Suprapubic skin (tissue), 4 donors: Measurements from ENCODE around the gene CD72. TPM values are rescaled to one million over a fixed set of nuclear protein-coding genes. Genes with fewer than 3 reads are reported as not detected.

Source experiments
- DNase-seq, 2 donors: peaks; one replicate each; pipeline ENCODE4 v3.0.0-alpha.2; 2019; ENCODE audit warnings: low spot score in 2 of 2
- H3K27ac ChIP-seq: fragments of 200-600 bp; sonication (generic); one replicate; pipeline ENCODE4 v1.5.1; 2019
- H3K27me3 ChIP-seq: fragments of 200-600 bp; sonication (generic); one replicate; pipeline ENCODE4 v1.5.1; 2019
- H3K36me3 ChIP-seq: fragments of 200-600 bp; sonication (generic); one replicate; pipeline ENCODE4 v1.5.1; 2019
- H3K4me1 ChIP-seq: fragments of 200-600 bp; sonication (generic); one replicate; pipeline ENCODE4 v1.5.1; 2019
- H3K4me3 ChIP-seq: fragments of 200-600 bp; sonication (generic); one replicate; pipeline ENCODE4 v1.5.1; 2019; ENCODE audit warnings: mild to moderate bottlenecking
- H3K9me3 ChIP-seq: fragments of 200-600 bp; sonication (generic); one replicate; pipeline ENCODE4 v1.5.1; 2019
- CTCF ChIP-seq, 2 donors: fragments of 200-600 bp in 1 of 2; fragments of 450-650 bp in 1 of 2; sonication (generic) in 1 of 2; IDR thresholded peaks; one replicate each; pipeline ENCODE4 v1.5.1; 2016 to 2019; ENCODE audit warnings: antibody characterized with exemption in 2 of 2, mild to moderate bottlenecking in 1 of 2, moderate library complexity in 1 of 2
- EP300 ChIP-seq: sonication (generic); formaldehyde crosslinking; IDR thresholded peaks from one replicate; pipeline ENCODE4 v1.6.1; 2017; ENCODE audit warnings: antibody characterized with exemption
- POLR2A ChIP-seq, 2 donors: fragments of 450-650 bp; IDR thresholded peaks; one replicate each; pipeline ENCODE4 v1.6.1; 2017; ENCODE audit warnings: antibody characterized with exemption in 2 of 2, mild to moderate bottlenecking in 2 of 2, moderate library complexity in 2 of 2
- POLR2AphosphoS5 ChIP-seq, 3 donors: sonication (generic); formaldehyde crosslinking; IDR thresholded peaks; one replicate each; pipeline ENCODE4 v1.6.1; 2017; ENCODE audit warnings: antibody characterized with exemption in 3 of 3
- WGBS: methylation state at CpG from one replicate; pipeline ENCODE4 v1.1.5; 2018; 5-methylcytosine and 5-hydroxymethylcytosine counted together
- total RNA-seq, 4 donors: library from RNA; depleted of rRNA; stranded (reverse); fragments of >200 nt; gene quantifications; one replicate each; pipeline ENCODE4 v1.1.0, GENCODE V29; 2016

The CD72 gene
- total RNA-seq, 4 donors from 2014 or later: 1.9 to 16.7 (median 4.9) TPM

- H3K27ac ChIP-seq: no peak overlapping the region
- TF ChIP-seq POLR2A (IDR thresholded peaks at IDR 0.05) (no peak), CTCF (IDR thresholded peaks at IDR 0.05) (no peak), POLR2AphosphoS5 (IDR thresholded peaks at IDR 0.05) (no peak), EP300 (no peak)
- DNase-seq: no peak
- H3K9me3 ChIP-seq: no peaks in the 10 kb centered on the region
- WGBS: 71% methylated on average over 4 of the region's 4 CpGs
- no peaks in the 10 kb centered on the region for H3K36me3 ChIP-seq
- peaks cover 24% of the 10 kb centered on the region for H3K4me1 ChIP-seq
- no peaks in the 10 kb centered on the region for H3K27me3 ChIP-seq
- no peak overlapping the region for H3K4me3 ChIP-seq
Observed at GRCh38 chr9:35568196-35568595, 50.0 kb downstream of the CD72 start.

GRCh38 chr9:35566417-35566816 is 51.8 kb downstream of the CD72 start:
- TF ChIP-seq POLR2A (IDR thresholded peaks at IDR 0.05) (no peak), POLR2AphosphoS5 (IDR thresholded peaks at IDR 0.05) (no peak)
- no peak for DNase-seq
- 66% methylated on average over 2 of the region's 2 CpGs for WGBS

DNA sequence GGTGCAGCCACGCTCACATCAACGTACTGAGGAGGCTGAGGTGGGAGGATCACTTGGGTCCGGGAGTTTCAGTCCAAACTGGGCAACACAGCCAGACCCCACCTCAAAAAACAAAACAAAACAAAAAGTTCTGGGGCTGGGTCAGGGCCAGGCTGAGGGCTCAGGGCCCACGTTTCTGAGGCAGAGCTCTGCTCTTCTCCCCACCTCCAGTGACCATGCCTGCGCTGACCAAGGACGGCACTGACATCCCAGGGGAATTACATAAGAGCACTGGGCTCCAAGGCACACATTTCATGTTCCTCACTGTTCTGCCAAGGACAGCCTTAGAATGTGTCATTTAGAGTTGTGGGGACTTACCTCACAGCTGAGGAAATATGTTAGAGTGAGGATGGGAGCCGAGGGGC is 53.6 kb downstream of the CD72 start:
- Histone ChIP-seq H3K27me3 (no peaks in the 10 kb centered on the region), H3K27ac (peak overlapping the region; percentile 71), H3K36me3 (peaks cover 11% of the 10 kb centered on the region), H3K9me3 (no peaks in the 10 kb centered on the region), H3K4me1 (peaks cover 37% of the 10 kb centered on the region), H3K4me3 (no peak overlapping the region)
- TF ChIP-seq POLR2AphosphoS5 (IDR thresholded peaks at IDR 0.05) (peak in 1 of 3 donors; percentile 71), EP300 (no peak)
- WGBS: 43% methylated on average over 7 of the region's 7 CpGs
- peak in 1 of 2 donors; percentile 82 for DNase-seq

More at GRCh38 chr9:35566417-35566816, 51.8 kb downstream of the CD72 start:
- Histone ChIP-seq H3K4me1 (peaks cover 37% of the 10 kb centered on the region), H3K27me3 (no peaks in the 10 kb centered on the region), H3K36me3 (no peaks in the 10 kb centered on the region), H3K4me3 (no peak overlapping the region), H3K9me3 (no peaks in the 10 kb centered on the region), H3K27ac (no peak overlapping the region)

- Histone ChIP-seq H3K27ac (peak overlapping the region; percentile 71), H3K27me3 (no peaks in the 10 kb centered on the region), H3K9me3 (no peaks in the 10 kb centered on the region), H3K36me3 (peaks cover 20% of the 10 kb centered on the region), H3K4me1 (peaks cover 37% of the 10 kb centered on the region), H3K4me3 (no peak overlapping the region)
- TF ChIP-seq CTCF (IDR thresholded peaks at IDR 0.05) (no peak), POLR2AphosphoS5 (IDR thresholded peaks at IDR 0.05) (no peak), POLR2A (IDR thresholded peaks at IDR 0.05) (no peak)
- DNase-seq: peak in 1 of 2 donors; percentile 81
- 58% methylated on average over 14 of the region's 14 CpGs for WGBS
Observed at GRCh38 chr9:35563791-35564197, 54.4 kb downstream of the CD72 start.

DNA sequence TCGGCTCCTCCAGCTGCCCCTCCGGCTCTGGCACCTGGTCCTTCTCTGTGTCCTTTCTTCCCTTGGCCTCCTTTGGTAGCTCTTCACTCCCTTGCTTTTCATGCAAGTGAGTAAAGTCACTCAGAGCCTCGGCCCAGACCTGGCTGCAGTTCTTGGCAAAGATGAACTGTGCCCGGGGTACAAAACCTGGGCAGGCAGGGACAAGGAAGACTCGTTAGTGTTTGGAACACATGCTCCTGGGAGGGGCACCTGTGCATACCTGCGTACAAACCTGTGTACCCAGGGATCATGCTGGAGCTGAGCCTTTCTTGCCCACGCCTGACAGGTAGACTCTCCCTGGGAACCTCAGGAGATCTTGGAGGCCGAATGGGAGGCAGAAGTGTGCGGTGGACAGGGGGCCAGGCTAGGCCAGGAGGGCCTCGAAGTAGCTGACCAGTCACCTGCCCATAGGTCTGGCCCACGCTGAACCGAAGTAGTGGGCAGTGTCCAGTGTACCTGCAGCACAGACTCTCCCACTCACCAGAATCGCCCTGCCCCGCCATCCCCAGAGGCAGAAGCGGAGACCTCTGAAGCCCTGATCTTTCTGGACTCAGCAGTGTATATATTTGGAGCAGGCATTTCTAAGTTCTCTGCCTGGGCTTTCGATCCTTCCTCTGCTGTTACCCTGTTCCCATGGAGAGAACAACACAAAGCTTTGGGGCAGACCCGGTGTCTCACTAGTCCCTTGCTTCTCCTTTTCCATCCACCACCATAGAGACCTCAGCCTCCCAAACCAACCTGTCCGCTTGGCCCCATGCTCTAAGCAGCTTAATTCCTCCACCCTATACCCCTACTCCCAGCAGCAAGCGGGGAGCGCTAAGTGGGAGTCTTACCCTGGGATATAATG is 55.1 kb downstream of the CD72 start:
- Histone ChIP-seq H3K4me1 (peaks cover 37% of the 10 kb centered on the region), H3K27ac (peak overlapping the region; percentile 71), H3K4me3 (no peak overlapping the region), H3K9me3 (no peaks in the 10 kb centered on the region), H3K36me3 (peaks cover 27% of the 10 kb centered on the region), H3K27me3 (no peaks in the 10 kb centered on the region)
- WGBS: 55% methylated on average over 18 of the region's 20 CpGs
- no peak for DNase-seq
- TF ChIP-seq POLR2AphosphoS5 (IDR thresholded peaks at IDR 0.05): no peak
- TF ChIP-seq EP300: no peak
- no peak for TF ChIP-seq CTCF (IDR thresholded peaks at IDR 0.05)
- TF ChIP-seq POLR2A (IDR thresholded peaks at IDR 0.05): no peak

GRCh38 chr9:35561468-35562261 is 56.5 kb downstream of the CD72 start:
- Histone ChIP-seq H3K9me3 (no peaks in the 10 kb centered on the region), H3K27ac (no peak overlapping the region), H3K27me3 (no peaks in the 10 kb centered on the region), H3K4me1 (peaks cover 37% of the 10 kb centered on the region), H3K4me3 (no peak overlapping the region), H3K36me3 (peaks cover 37% of the 10 kb centered on the region)
- peak in 1 of 2 donors; percentile 67 for DNase-seq
- 76% methylated on average over 4 of the region's 6 CpGs for WGBS
- TF ChIP-seq CTCF (IDR thresholded peaks at IDR 0.05) (no peak), POLR2AphosphoS5 (IDR thresholded peaks at IDR 0.05) (no peak), POLR2A (IDR thresholded peaks at IDR 0.05) (no peak), EP300 (no peak)
